HG02623 (cell line): ENCODE measurements around the gene RFTN1.

Experiments used
- ATAC-seq: cut with Tn5 transposase; IDR thresholded peaks from one replicate; pipeline ENCODE4 v1.9.1; 2021; ENCODE audit warnings: moderate library complexity; ENCODE audit not compliant: unreplicated experiment

Gene RFTN1

DNA sequence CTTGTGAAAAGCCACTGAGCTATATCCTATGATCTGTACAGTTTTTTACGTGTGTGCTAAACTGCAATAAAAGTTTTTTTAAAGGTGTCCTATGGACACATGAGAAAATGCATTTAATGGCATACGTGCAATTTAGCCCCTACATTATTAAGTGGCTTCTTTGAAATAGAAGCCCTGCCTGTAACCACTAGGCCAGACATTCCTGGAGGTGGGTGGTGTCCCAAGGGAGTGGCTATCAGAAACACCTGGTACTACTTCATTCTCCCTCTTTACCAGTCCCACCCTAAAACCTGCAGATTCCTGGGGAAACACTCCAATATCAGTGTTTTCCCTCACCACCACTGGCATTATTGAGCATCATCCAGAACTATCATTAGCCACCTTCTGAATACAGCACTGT, 148.5 kb downstream of the RFTN1 start:
- ATAC-seq, result no peak

DNA sequence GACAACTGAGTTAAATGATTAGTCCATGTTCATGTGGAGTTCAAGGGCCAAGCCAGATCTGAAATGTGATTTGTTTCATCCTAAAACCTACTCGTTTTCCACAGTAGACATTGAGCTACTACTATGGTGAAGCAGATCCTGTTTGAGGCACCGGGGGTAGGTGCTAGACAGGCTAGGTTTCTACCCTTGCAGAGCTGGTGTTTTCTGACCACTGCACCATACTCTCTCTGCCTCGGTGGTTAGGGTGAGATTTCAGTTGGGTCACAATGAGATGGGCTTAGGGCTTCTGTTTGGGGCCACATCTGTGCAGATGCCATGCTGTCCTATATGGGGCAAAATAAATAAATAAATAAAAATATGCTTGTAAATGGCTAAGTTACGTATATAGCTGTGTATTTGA, 149.2 kb downstream of the RFTN1 start:
- no peak for ATAC-seq

DNA sequence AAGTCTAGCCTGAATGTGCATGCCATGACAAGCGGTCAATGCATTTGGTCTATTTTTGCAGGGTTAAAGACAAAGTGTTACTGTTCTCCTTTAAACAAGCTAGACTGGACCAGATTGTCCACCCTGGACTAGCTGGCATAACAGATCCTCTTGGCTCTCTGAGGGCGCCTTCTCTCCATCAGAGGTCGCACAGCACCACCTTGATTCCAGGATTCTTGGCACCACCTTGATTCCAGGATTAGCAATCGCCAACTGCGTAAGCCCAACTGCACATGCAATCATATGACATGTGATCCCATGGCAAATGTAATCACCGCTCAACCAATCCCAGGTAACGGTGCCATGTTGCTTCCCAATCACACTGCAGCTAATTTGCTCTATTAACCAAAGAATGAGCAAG, 149.9 kb downstream of the RFTN1 start:
- no peak for ATAC-seq

DNA sequence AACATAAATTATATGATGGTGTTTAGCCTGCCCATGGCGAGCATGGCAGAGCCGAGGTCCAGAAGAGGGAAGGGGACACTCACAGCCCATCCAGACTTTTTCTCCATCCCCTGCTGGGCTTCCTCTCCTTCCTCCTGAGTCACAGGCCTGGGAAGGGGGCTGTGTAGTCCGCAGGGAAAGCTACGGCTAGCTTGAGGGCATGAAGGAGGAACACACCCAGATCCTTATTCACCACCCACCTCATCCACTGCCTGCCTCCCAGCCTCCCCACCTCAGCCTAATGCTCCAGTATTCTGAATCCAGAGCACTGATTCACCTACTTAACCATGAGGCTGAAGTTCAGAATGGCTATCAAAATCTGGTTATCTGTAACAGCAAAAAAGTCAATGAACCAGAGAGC, 150.7 kb downstream of the RFTN1 start:
- no peak for ATAC-seq

DNA sequence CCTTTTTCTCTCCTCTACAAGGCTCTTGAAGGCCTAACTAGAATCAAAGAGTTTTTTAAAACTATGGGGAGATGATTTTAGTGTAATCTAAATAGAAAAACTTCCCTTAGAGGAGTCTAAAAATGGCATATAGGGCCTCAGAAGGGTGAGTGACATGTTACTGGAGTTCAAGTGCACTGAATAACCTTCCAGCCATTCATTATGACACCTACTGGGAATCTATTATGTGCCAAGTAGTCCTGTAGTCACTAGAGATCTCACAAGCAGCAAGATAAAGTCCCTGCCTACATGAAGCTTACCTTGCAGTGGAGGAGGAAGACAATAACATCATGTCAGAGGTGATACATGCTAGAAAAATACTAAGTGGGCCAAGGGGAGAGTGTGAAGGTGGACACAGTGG, 152.4 kb downstream of the RFTN1 start:
- ATAC-seq, result no peak

DNA sequence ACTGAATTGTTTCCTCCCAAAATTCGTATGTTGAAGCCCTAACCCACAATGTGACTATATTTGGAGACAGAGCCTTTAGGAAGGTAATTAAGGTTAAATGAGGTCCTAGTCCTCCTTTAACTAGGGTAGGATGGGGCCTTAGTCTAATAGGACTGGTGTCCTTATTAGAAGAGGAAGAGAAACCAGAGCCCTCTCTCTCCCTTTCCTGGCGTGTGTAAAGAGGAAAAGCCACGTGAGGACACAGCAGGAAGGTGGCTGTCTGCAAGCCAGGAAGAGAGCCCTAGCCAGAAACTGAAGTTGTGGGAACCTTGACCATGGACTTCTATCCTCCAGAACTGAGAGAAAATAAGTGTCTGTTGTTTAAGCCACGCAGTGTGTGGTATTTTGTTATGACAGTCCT, 154.2 kb downstream of the RFTN1 start:
- no peak for ATAC-seq

DNA sequence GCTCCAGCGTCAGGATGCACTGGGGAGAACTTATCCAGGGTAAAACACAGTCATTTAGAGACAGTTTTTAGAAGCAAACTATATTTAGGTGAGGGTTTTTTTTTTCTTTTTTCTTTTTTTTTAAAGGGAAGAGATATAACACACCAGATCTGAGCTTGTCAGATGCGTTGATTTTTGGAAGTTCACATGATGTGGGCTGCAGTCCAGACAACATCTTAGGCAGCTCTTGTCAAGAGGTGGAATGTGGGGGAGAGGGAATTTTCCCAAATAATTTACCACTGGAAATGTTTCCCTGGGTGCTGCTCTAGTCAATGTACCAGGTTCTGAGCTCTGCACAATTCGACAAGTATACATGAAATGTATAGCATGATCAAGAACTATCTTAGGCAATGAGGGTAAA, 155.2 kb downstream of the RFTN1 start:
- no peak for ATAC-seq

DNA sequence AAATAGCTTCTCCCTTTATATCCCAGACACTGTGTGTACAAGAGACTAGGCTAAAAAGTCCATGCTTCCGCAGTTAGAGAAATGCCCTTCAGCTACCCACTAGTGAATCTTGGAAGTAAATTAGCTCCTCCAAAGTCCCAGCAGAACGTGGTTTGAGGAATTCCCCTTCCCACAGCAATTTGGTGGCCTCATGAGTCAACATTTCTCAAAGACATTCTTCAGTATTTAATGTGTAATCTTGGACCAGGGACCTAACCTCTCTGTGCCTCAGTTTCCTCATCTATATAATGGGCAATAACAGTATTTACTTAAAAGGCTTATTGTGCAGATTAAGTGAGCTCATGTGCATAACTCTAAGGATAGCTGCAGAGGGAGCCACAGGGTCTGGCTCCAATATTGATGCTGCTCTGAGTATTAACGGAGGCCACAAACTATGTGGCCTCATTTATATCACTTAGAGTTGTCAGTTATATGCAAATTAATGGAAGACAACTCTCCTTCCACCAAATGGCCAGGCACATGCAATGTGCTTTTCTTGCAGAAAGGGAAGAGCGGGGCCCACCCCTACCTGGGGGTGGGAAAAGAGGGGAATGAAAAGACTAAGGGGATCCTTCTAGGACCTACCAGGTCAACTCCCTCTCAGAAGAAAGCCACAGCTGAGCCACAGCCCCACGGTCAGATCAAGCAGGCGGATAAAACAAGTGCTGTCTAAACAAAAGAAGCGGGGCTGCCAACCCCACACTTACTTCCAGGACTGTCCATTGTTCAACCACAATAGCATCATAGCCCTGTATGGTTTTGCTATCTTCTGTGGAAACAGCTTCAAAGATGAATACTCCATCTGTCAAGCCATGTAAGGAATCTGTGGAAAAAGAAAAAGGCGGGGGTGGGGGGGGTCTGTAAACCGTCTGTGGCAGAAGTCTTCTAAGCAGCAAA, 156.0 kb downstream of the RFTN1 start:
- no peak for ATAC-seq

DNA sequence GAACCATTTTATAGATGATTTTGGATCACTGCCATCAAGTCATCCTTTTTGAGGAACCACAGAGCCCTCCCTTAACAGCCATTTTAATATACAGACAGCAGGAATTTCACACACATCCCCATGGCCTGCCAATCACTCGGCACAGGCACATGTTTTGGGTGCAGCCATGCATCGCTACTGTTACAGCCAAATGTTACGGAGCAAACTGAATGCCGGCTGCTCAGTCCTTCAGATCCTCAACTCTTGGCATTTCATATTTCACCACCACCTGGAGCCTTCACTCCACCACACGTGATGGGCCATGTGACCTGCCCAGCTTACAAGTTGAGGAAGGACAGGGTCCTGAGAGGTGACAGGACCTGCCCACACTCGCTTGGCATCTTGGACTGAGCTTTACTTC, 157.7 kb downstream of the RFTN1 start:
- no peak for ATAC-seq

DNA sequence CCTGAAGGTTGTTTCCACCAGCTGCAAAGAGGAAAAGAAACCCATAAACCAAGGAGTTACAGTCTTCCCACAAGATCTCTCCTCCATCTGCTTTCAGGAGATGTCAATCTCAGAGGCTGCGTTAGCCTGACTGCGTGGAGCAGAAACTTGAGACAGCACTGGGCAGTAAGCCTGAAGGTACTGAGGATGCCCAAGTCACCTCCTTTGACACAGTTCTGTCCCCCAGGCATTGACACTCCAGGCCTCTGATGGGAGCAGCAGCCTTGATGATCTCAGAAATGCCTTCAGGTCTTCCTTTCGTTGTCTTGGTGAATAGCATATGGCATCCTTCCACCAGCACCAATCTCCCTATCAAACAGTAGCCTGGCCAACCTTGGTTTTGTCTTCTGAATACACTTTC, 159.2 kb downstream of the RFTN1 start:
- no peak for ATAC-seq

DNA sequence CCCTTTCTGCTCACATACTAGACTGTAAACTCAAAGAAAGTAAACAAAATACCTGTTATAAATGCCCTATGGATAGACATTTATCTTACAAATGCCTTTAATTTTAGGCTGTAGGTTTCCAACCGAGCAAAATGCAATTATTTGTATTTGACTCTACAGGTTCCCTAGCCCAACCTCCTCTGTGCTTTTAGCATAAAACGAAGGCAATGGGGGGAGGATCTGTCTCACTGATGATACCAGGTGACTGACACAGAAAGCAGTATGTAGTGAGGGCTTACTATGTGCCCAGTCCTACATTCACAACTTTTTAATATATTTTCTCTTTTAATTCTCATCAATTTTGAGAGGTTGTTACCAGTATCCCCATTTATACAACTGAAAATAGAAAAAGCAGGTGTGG, 161.1 kb downstream of the RFTN1 start:
- no peak for ATAC-seq

DNA sequence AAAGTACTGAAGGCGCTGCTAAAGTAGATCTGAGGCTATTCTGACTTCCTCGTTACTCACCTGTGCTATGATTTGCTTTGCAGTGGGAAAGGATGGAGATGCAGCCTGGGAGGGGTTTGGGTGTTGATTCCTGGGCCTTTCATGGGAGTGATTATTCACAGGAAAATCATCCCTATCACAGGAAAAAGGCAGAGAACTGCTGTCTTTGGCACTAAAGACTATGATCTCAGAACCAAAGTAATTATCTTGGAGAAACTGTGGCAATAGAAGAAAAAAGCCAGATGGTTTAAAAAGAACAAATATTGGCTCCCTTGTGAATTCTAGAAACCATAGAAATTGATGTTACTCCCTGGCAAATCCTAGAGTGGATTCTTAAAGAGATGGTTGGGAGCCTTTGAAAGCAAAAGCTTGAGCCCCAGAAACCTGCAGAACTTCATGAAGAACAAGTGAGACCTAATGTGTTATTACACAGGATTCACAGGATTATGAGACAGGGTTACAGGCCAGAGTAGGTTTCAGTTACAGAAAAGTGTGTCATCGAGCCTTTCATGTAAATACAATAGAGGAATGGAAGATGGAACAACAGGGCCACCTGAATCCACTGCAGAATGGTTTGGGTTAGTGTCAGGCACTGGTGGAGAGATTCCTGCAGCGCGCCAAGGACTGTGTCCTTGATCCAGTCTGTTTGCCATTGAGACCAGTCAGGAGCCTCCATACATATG, 162.7 kb downstream of the RFTN1 start:
- no peak for ATAC-seq

DNA sequence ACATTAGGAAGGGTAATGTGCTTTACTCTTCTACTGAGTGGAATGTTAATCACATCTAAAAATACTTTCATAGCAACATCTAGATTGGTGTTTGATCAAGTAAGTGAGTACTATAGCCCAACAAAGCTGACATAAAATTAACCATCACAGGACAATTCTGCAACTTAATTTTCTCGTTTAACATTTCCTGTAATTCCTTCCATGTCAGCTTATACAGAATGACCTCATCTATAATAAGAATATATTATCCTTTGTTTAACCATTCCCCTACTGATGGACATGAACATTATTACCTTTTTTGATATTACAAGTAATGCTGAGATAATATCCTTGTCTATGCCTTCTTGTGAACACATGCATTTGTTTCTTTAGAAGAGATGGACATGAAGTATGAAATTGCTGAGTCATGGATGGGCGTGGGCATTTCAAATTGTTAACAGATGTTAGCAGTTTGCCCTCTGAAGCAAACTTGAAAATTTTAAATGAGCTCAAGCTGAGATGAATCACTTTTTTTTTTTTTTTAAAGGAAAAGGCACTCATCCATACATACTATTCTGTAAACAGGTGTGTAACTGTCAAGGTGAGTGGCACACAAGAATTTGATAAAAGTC, 163.4 kb downstream of the RFTN1 start:
- no peak for ATAC-seq

DNA sequence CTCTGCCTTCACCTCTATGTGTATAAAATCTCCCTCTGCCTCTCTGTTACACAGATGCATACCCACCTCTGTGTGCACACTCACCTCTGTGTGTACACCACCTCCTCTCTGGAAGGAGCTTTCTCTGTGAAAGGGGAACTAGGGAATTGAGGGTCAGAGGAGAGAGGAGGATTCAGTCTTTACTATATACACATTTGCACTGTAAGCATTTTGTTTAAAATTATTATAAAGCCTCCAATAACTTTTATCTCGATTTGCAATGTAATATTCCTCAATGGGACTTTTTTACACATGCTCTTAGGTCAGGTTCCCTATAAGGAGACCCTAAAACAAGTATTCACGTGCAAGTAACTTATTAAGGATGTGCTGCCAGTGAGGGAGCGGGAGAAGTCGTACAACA, 166.0 kb downstream of the RFTN1 start:
- no peak for ATAC-seq

DNA sequence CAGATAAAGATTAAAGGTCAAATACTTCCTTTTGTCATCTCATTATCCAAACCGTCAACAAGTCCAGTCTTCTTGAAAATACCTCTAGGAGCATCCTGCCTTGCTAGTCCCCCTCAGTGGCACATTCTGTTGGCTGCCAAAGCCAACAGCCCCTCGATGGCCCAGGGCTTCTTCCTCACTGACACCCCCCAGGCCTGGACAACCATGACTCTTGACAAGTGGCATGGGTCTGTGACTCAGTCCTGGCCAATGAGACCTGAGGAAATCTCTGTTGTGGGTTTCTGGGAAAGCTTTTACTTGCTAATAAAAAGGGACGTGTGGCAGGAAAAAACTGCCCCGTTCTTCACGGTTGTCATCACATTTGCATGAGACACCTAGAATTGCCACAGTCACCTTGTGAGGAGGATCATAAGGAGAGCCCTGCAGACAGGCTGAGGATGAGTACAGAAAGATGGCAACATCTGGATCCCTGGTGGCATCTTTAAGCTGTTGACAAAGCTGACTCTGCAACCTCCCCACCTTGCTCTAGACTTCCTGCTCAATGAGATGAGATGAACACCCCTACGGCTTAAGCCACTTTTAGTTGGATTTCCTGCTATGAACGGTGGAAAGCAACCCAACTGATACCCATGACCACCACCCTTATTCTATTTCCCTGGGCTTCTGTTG, 167.0 kb downstream of the RFTN1 start:
- ATAC-seq, result no peak

DNA sequence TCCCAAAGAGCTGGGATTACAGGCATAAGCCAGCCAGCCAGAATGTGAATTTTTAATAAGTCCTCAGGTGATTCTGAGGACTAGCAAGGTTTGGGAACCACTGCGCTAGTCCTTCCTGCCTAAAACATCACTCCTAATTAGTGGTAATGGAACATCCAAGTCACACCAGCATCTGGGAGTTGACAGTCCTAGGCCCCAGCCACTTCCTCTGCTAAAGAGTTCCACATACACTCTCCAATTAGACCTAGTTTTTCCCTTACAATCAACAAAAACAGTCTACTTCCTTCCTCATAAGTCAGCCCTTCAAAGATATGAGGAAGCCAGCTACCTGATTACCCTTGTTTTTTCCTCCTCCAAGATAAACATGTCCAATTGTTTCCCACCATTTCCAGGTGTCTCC, 170.4 kb downstream of the RFTN1 start:
- ATAC-seq, result no peak

DNA sequence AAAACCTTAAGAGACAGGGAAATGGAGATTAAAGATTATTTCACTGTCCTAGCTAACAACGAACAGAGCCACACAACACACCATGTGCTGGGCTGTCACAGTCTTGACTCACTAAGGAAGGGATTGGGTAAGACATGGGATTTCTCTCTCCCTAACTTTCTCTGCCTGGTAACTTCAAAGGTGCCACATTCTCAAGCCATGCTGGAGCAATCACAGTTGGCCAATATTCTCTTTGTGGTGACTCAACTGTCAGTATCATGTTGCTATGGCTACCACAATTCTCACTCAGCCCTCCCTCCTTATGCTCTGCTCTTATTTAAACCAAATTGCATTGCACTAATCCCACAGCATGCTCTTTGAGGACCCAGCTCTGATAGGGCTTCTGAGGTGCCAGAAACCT, 174.5 kb downstream of the RFTN1 start:
- ATAC-seq, result no peak

DNA sequence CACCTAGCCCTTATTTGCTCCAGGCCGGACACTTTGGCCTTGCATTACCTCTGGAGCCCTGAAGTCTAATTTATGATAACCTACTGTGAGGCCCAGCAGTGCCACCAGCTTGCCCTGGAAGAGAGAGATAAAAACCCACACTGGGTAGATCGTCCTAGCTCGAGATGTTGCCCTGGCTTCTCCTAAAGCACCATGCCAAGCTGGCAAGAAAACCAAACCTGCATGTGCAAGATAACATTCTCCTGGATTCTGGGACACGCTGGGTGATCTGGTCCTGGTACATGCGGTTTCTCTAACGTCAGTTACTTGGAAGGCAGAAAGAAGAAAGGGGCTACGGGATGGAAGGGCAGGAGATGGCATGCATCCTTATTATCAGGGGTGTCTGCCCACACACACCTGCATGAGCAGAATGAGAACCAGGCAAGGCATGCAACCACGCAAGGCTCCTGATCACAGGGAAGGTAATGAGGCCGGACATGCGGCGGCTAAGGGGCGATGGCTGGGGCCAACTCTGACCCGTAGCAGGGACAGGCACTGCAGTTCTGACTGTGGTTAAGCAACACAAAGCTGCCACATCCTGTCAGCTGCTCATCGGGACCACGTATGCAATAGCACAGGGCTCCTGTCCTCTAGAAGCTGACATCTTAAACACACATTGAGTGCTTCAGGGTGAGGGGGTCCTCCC, 175.5 kb downstream of the RFTN1 start:
- peak; percentile 74 for ATAC-seq

DNA sequence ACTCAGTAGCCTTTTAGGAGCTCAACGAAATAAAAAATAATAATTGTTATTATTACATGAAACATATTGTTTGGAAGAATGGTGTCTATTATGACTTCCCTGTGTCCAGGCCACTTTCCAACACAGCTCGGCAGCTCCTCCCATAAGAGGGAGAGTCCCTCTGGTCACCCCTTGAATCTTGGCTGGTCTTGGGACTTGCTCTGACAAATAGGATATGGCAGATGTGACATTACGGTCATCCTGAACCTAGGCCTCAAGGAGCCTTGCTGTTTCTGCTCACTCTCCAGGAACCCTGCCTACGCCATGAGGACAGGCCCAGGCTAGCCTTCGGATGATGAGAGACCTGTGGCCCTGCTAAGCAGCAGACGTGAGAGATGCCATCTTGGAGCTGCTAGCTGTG, 176.7 kb downstream of the RFTN1 start:
- ATAC-seq, result no peak

DNA sequence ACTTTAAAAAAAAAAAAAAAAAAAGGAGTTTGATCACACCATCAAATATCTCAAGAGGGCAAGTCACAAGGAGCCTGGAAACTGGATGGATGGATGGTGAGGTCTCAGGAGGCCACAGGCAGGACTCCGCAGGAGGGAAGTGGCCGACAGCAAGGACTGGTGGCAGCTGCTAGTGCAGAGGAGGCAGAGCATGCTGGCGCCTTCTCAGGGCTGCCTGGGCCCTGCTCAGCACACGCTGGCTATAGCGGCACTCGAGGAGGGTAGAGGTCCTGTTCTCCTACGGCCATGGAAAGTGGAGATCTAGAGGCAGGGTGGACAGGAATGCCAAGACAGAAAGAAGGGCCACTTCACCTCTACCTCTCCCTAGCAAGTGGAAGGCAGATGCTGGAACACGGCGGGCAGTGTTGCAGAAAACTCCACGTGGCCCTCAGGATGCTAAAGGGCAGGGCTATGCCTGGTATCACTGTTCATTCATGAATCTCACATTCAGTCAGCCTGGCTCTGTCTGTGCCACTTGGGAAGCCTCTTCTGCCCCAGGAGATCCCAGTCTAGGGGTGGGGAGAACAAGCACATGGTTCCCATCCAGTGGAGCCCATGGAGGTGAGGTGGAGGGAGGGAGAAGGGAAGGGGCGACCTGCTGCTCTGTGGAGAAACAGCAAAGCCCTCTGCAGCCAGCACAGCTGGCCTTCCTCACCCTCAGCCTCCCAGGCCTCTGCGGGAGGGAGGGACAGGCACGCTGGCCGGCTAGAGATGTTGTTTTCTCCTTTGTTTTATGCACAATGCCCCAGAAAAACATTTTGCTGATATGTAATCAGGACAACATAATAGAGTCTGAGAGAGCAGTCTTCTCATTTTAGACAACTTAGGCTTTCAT, 177.5 kb downstream of the RFTN1 start:
- ATAC-seq, result no peak
